Upper lobe of left lung (tissue), 4 donors: ENCODE measurements around the gene SGCD.

Experiments
- POLR2A ChIP-seq, 4 donors: fragments of 450-650 bp; IDR thresholded peaks; one replicate each; pipeline ENCODE4 v1.5.1; 2016 to 2017; ENCODE audit warnings: antibody characterized with exemption in 4 of 4, mild to moderate bottlenecking in 2 of 4
- POLR2AphosphoS5 ChIP-seq, 2 donors: sonication (generic); formaldehyde crosslinking; IDR thresholded peaks; one replicate each; pipeline ENCODE4 v1.5.1; 2017; ENCODE audit warnings: antibody characterized with exemption in 2 of 2
- TF ChIP-seq, protein P1 (sequence below), 6 experiments: fragments of 450-650 bp in 4 of 6; fragments of 200-600 bp in 2 of 6; sonication (generic) in 2 of 6; IDR thresholded peaks; one replicate each; pipeline ENCODE4 v1.5.1; 2016 to 2019; ENCODE audit warnings: antibody characterized with exemption in 6 of 6

DNA sequence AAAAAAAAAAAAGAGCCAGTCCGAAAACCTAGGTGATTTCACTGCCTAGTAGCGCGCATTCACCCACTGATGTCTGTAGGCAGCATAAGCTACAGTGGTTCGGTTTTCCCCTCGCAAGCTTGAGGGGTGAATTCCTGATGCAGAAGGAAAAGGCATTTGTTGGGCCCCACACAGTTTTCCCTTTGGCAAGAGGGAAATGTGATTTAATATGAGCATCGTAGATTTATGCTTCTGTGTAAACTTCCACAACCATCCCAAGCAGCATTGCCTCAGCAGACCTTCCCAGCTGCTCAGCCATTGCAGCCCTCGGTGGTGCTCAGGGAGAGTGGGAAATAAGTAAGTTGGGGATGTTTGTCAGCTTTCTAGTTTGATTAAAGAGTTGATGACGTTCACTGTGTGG is 291.6 kb downstream of the SGCD start:
- TF ChIP-seq, protein P1, sequence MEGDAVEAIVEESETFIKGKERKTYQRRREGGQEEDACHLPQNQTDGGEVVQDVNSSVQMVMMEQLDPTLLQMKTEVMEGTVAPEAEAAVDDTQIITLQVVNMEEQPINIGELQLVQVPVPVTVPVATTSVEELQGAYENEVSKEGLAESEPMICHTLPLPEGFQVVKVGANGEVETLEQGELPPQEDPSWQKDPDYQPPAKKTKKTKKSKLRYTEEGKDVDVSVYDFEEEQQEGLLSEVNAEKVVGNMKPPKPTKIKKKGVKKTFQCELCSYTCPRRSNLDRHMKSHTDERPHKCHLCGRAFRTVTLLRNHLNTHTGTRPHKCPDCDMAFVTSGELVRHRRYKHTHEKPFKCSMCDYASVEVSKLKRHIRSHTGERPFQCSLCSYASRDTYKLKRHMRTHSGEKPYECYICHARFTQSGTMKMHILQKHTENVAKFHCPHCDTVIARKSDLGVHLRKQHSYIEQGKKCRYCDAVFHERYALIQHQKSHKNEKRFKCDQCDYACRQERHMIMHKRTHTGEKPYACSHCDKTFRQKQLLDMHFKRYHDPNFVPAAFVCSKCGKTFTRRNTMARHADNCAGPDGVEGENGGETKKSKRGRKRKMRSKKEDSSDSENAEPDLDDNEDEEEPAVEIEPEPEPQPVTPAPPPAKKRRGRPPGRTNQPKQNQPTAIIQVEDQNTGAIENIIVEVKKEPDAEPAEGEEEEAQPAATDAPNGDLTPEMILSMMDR (IDR thresholded peaks at IDR 0.05), result no peak
- TF ChIP-seq POLR2A (IDR thresholded peaks at IDR 0.05) (no peak), POLR2AphosphoS5 (IDR thresholded peaks at IDR 0.05) (no peak)
